GM06990 (cell line): ENCODE results near the gene IFIT3.
A peak's percentile ranks its signal among the peaks of the same experiment; 100 is the strongest.
"Not testable (repeated sequence)": the region's sequence is repeated elsewhere in the genome, so short reads cannot be mapped to it uniquely, and the experiment has no call there.

Experiments
- DNase-seq: peaks from one replicate; pipeline ENCODE4 v3.0.0-alpha.2; 2011; ENCODE audit not compliant: insufficient read length; ENCODE audit errors: extremely low read depth
- H3K27me3 ChIP-seq: replicated peaks from 2 replicates; pipeline ENCODE4 v1.6.0; 2011; ENCODE audit warnings: low read length; ENCODE audit not compliant: control insufficient read depth, insufficient read depth
- H3K36me3 ChIP-seq: 2 replicates; pipeline ENCODE4 v1.5.1; 2011; ENCODE audit warnings: low read length; ENCODE audit not compliant: control insufficient read depth, insufficient read depth
- H3K4me3 ChIP-seq: replicated peaks from 2 replicates; pipeline ENCODE4 v1.5.1; 2011; ENCODE audit warnings: low read depth, mild to moderate bottlenecking, control low read depth, low read length
- TF ChIP-seq, protein P1 (sequence below): IDR thresholded peaks from 2 replicates; pipeline ENCODE4 v1.5.1; 2011; ENCODE audit warnings: low read length, control low read depth, mild to moderate bottlenecking, inconsistent platforms; ENCODE audit not compliant: insufficient read depth, poor library complexity, severe bottlenecking

The IFIT3 gene

DNA sequence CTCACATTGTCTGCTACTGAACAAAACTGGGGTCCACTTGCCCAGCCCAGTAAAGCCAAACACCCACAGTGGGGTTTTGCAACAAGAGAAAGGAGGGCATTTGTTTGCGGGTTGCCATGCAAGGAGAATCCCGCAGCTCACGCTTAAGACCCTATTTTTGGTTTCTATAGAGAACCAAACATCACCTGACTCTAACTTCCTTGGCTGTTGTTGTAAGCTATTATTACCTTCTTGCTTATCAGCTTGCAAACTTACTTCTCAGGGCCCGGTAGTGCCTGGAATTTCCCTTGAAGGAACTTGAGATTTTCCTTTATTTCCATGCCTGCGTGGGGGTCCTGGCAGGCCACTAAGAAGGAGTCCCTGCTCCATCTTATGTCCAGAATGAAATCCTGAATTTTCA, 20.7 kb downstream of the IFIT3 start:
- H3K36me3 ChIP-seq, result no peaks in the 10 kb centered on the region
- H3K27me3 ChIP-seq, result no peaks in the 10 kb centered on the region
- H3K4me3 ChIP-seq, result no peak overlapping the region
- TF ChIP-seq, protein P1, sequence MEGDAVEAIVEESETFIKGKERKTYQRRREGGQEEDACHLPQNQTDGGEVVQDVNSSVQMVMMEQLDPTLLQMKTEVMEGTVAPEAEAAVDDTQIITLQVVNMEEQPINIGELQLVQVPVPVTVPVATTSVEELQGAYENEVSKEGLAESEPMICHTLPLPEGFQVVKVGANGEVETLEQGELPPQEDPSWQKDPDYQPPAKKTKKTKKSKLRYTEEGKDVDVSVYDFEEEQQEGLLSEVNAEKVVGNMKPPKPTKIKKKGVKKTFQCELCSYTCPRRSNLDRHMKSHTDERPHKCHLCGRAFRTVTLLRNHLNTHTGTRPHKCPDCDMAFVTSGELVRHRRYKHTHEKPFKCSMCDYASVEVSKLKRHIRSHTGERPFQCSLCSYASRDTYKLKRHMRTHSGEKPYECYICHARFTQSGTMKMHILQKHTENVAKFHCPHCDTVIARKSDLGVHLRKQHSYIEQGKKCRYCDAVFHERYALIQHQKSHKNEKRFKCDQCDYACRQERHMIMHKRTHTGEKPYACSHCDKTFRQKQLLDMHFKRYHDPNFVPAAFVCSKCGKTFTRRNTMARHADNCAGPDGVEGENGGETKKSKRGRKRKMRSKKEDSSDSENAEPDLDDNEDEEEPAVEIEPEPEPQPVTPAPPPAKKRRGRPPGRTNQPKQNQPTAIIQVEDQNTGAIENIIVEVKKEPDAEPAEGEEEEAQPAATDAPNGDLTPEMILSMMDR, result no peak
- DNase-seq, result no peak

GRCh38 chr10:89348975-89349374, 21.2 kb downstream of the IFIT3 start:
- TF ChIP-seq, protein P1, result no peak
- DNase-seq, result no peak
- H3K27me3 ChIP-seq, result no peaks in the 10 kb centered on the region
- H3K4me3 ChIP-seq, result no peak overlapping the region
- no peaks in the 10 kb centered on the region for H3K36me3 ChIP-seq

- DNase-seq, result peak; percentile 31
- peak overlapping the region; percentile 35 for H3K4me3 ChIP-seq
- H3K36me3 ChIP-seq, result not testable (repeated sequence)
Observed at GRCh38 chr10:89350631-89351315, 23.0 kb downstream of the IFIT3 start.

GRCh38 chr10:89351412-89351779, 23.6 kb downstream of the IFIT3 start:
- Histone ChIP-seq H3K27me3 (no peaks in the 10 kb centered on the region), H3K36me3 (no peaks in the 10 kb centered on the region), H3K4me3 (peak overlapping the region; percentile 35)
- TF ChIP-seq, protein P1, result no peak
- DNase-seq, result peak; percentile 45

More at GRCh38 chr10:89350631-89351315, 23.0 kb downstream of the IFIT3 start:
- H3K27me3 ChIP-seq, result not testable (repeated sequence)

DNA sequence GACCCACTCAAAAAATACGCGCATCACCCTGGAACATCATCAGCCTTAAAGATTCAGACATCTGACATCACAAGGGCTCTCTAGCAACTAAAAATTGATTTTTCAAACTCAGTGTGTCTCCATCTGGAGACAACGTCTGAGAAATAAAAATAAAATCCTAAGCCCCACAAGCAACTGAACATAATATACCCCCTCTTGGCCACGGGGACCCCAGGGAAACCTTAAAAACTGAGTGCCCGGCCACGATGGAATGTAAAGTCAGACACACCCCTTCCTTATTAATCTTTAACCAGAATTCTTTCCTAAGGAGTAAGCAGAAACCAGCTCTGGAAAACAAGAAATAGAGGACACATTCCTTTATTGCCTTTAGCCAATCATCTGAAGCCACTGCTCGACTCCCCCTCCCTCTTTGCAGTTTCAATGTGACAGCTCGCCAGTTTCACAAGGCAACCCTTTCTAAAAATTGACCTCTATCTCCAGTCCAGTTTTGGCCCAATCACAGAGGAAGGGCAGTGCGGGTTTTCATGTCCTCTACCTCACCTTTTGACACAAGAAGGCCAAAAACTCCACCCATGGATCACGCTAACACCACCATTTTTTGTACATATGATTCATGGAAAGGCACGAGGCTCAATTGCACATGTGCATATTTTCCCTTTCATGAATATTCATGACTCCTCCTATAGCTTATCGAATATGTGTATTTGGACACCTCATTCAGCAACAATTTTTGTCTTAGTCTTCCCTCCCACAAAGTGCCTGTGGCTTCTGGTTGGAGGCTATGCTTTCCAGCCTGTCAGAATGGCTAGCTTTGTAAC, 24.2 kb downstream of the IFIT3 start:
- DNase-seq, result peak; percentile 41
- H3K4me3 ChIP-seq, result peak overlapping the region; percentile 3; the same call in 1 of the 2 replicates
- TF ChIP-seq, protein P1, result no peak
- H3K27me3 ChIP-seq, result no peaks in the 10 kb centered on the region
- no peaks in the 10 kb centered on the region for H3K36me3 ChIP-seq

DNA sequence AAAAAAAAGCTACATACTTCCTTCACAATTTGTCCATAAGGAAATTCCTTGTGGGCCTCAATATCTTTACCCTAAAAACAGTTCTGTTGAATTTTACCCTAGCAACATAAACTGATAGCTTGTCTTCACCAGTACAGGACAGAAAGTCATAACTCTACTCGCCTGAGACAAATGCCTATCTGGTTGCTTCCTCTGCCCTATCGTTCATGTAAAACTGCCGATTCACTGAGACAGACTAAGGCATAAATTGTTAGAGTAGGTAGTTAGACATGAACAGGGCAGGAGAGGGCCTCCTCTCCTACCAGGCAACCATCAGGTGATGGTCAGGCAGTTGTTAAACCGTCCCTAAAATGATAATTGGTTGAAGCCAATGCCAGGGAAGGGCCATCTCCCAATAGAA, 25.0 kb downstream of the IFIT3 start:
- Histone ChIP-seq H3K36me3 (no peaks in the 10 kb centered on the region), H3K27me3 (no peaks in the 10 kb centered on the region), H3K4me3 (no peak overlapping the region)
- DNase-seq, result no peak
- TF ChIP-seq, protein P1, result no peak
